LHCN-M2 (cell line): ENCODE measurements around the gene CAMKMT. TPM values are rescaled to one million over a fixed set of nuclear protein-coding genes. Genes with fewer than 3 reads are reported as not detected.
"Not testable (repeated sequence)": the region's sequence is repeated elsewhere in the genome, so short reads cannot be mapped to it uniquely, and the experiment has no call there.

Source experiments
- DNase-seq: peaks from one replicate; pipeline ENCODE4 v3.0.0-alpha.2; 2012; ENCODE audit warnings: low read depth
- total RNA-seq: library from RNA; depleted of rRNA; stranded (reverse); fragments of >200 nt; gene quantifications from 2 replicates; pipeline ENCODE4 v1.2.3, GENCODE V29; 2014

CAMKMT gene
- total RNA-seq, 1 experiment from 2014 or later = 10.1 TPM

- DNase-seq = peak; percentile 26
Measured at GRCh38 chr2:44360749-44361329, 908 bp upstream of the CAMKMT start.

DNA sequence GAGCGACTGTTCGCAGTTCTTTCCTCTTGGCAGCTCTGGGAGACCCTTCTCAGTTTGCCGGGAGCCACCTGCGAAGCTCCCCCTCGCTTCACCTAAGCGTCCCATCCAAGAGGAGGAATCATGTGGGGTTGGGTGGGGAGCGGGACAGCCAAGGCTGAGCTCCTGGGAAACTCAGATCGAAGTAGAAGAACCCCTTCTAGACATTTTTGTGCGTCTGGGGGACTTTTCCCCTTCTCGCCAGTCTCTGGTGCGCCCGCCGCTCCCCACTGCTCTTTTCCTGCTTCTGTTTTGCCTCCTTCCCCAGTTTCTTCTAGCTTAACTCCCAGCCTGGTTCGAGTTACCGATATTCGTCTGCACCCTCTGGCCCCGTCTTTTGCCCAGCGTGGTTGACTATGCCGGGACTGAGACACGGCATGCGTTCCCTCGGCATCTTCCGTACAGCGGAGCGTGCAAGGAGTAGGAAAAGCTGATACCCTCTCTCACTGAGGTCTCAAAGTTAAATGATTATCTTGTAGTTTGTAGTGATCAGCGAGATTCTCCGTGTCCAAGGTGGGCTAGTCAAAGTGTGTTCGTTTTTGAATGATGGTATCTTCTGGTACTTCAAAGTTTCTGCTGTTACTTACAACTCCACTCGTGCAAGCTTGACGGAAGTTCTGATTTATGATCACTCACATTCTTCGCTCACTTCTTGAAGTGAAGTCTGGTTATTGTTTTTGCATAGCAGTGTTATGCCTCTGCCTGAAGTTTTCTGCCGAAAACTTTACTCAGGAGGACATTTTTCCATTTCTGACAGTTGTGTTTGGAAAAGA is 664 bp downstream of the CAMKMT start:
- DNase-seq = peak; percentile 47

DNA sequence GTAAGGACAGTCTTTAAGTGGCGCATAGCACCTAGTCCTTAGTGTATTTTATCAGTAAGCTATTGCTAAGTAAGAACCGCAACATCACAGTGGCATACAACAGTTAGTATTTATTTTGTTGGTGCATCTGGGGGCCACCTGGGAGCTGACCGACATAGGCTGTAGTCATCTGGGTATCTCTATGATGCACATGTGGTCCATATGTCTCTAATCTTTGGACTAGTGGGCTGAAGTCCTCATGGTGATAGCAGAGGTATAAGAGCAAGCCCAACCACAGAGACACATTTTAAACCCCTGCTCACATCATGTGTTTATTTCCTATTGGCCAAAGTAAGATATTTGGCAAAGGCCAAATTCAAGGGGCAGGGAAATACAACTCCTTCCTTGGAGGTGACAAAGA is 2.9 kb downstream of the CAMKMT start:
- DNase-seq = no peak

DNA sequence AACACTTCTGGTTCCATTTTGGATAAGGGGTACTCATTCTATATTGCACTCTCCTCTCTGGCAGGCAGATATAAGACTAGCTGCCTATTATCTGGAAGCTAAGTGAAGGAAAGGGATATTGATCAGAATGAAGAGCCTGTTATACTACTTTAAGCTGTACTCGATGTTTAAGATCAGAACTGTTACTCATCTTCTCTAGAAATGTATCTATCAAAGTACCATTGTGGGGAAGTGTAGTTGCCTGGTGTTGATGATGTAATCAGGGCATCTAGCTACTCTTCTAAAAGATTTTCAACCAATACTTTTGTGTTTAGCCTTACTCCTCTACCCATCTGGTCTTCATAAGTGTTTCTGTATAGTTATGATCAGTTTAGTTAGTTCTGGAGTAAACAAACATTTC is 5.8 kb downstream of the CAMKMT start:
- DNase-seq = no peak

- DNase-seq = no peak
Measured at GRCh38 chr2:44369392-44369791, 7.6 kb downstream of the CAMKMT start.

DNA sequence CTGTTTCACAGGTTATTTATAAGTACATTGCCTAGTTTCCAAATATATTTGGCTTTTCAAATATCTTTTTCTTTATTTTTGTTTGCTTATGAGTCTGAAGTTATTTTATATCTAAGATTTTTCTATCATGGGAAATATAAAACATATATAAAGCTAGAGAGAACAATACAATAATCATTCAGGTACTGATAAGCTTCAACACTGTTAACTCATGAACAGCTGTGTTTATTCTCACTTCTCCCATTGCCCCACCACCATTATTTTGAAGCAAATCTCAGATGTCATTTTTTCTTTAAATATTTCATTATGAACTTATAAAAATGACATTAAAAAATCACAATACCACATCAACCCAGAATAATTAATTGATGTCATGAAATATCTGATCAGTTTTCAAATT is 9.7 kb downstream of the CAMKMT start:
- DNase-seq = no peak

DNA sequence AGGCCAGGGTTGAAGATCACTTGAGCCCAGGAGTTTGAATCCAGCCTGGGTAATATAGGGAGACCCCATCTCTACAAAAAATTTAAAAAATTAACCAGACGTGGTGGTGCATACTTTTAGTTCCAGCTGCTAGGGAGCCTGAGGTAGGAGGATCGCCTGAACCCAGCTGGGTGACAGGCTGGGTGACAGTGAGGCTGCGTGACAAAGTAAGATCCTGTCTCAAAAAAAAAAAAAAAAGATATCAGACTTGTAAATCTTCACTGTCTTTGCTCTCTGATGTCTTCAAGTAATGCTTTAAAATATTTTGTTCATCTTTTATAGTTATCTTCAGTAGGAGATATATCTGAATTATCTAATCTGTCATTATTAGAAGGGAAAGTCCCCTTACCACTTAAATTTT is 10.5 kb downstream of the CAMKMT start:
- no peak for DNase-seq

- no peak for DNase-seq
Measured at GRCh38 chr2:44377486-44377885, 15.7 kb downstream of the CAMKMT start.

DNA sequence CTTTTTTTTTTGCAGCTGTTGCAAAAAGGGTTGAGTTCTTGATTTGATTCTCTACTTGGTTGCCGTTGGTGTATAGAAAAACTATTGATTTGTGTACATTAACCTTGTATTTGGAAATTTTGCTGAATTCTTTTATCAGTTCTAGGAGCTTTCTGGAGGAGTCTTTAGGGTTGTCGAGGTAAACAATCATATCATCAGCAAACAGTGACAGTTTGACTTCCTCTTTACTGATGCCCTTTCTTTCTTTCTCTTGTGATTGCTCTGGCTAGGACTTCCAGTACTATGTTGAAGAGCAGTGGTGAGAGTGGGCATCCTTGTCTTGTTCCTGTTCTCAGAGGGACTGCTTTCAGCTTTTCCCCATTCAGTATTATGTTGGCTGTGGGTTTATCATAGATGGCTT is 23.5 kb downstream of the CAMKMT start:
- DNase-seq = not testable (repeated sequence)

DNA sequence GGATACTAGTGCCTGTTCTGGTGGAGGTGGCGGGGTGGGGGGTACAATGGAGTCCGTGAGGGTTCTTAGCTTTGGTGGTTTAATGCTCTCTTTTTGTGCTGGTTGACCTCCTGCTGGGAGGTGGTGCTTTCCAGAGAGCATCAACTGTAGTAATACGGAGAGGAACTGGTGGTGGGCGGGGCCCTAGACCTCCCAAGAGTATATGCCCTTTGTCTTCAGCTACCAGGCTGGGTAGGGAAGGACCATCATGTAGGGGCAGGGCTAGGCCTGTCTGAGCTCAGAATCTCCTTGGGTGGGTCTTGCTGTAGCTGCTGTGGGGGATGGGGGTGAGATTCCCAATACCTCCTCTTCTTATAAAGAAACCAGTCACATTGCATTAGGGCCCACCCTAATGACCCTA is 27.1 kb downstream of the CAMKMT start:
- no peak for DNase-seq

GRCh38 chr2:44389895-44390294 is 28.1 kb downstream of the CAMKMT start:
- no peak for DNase-seq

DNA sequence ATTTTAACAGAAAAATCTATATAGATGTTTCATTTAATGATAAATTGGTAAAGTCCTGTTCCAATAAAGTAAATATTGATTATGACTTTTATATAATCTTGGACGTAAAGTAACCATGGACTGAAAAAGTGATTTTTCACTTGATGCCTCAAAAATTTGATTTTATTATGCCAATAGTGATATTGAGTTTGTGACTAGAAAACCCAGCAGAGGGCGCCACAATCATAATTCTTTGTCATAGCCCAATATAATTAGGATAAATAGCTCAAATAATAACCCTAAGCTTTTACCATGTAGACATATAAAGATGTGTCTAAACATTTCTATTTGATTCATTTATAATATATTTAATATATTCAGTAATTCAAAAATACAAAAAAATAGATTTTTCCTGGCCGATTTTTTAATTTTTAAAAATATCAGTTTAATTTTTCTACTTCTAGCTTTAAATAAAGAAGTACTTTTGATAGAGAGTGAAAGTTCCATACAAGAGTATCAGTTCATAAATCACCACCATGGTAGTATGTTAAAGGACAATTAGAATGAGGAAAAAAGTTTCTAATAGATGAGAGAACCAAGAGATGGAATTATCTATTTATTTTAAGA is 30.7 kb downstream of the CAMKMT start:
- DNase-seq = peak; percentile 35

DNA sequence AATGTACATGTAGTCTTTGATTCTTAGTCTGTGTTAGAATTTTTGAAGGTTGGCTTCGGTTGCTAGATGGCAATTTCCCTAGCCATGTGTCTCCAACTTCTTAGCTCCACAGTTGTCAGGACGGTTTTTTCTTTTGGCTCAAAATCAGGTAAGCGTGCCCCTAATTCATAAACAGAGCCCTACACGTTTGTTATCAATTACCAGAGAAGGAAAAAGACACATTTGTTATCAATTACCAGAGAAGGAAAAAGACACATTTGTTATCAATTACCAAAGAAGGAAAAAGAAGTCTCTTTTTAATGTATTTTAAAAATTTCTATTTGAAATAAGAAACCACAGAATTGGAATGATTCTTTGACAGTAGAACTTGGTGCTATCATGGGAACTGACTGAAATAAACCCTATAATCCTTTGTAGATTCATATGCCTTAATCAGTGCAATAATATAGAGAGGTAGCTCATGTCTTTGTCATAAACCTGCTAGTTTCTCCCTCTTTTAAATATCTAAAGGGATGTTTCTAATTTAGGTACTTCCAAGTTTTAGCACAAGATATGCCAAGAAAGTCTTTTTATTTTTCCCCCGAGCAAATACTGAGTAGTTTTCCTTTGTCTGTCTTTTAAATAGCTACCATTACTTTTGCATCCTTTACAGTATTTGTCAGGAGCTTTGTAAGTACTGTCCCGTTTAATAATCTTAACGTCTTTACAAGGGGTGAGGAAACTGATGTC is 35.9 kb downstream of the CAMKMT start:
- DNase-seq = no peak

DNA sequence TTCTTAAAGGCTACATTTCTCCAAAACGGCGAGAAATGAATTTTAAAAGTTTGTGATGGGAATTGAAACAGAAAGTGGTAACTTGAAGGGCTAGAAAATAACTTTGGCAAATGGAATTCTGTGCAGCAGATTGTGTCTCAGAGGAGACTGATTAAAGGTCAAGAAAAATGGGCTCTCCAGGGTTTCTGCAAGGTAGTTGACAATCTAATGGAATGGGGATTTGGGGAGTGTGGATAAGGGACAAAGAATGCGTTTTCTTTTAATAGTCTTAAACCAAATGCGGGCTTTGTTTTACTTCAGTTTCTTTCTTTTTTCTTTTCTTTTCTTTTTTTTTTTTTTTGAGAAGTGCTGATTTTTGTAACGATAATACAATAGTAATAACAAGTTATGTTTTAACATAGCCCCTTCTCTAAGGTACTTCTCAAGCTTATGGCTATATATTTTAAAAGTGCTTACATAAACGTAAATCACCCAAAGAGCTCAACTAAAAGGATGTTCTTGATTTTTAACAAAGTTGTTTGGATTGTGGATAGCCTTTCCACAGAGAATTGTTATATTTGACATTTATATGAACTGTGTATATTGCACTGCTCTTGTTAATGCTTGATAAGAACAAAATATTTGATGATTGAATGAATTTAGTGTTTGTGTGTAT is 36.6 kb downstream of the CAMKMT start:
- DNase-seq = no peak

GRCh38 chr2:44420725-44421124 is 59.0 kb downstream of the CAMKMT start:
- no peak for DNase-seq

GRCh38 chr2:44424211-44424610 is 62.5 kb downstream of the CAMKMT start:
- no peak for DNase-seq

DNA sequence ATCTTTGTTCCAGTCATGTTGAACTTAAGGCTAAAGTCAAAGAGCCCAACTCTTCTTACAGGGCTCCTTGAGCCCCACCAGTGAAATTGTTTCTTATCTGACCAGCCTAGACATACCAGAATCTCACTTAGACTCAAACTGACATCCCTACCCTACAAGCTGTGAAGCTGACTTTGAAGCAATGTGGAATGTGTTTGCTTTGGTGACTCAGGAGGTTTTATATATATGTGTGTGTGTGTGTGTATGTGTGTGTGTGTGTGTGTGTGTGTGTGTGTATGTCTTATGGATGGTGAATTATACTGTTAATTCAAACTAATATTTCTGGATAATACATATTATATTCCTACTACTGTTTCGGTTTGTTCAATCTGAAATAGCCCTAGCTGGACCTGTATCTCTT is 67.3 kb downstream of the CAMKMT start:
- DNase-seq = peak; percentile 5

GRCh38 chr2:44430342-44430741 is 68.6 kb downstream of the CAMKMT start:
- DNase-seq = no peak

- no peak for DNase-seq
Measured at GRCh38 chr2:44433895-44434294, 72.1 kb downstream of the CAMKMT start.

DNA sequence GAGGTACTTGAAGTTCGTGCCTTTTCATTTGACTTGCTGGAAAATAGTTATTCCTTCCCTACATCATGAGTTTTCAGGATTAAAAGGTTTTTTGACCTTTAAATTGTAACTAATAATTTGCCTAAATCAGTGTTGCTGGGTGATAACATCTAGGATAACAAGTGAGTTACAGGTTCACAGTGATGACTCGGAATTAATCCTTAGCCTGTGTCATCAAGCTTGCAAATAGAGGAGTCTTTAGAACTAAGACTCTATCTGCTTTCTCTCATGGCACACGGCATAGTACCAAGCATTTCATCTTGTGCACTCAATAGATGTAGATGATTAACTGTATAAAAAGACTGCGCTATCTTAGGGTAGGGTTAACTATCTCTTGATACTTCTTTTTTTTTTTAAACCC is 79.5 kb downstream of the CAMKMT start:
- no peak for DNase-seq

- no peak for DNase-seq
Measured at GRCh38 chr2:44442019-44442418, 80.3 kb downstream of the CAMKMT start.

GRCh38 chr2:44443517-44443916 is 81.8 kb downstream of the CAMKMT start:
- no peak for DNase-seq
